Osteocyte (in vitro differentiated cells): ENCODE data around the gene MYZAP. TPM values are rescaled to one million over a fixed set of nuclear protein-coding genes. Genes with fewer than 3 reads are reported as not detected.
A peak's percentile ranks its signal among the peaks of the same experiment; 100 is the strongest.

ENCODE experiments used
- DNase-seq: peaks from one replicate; pipeline ENCODE4 v3.0.0; 2021; ENCODE audit warnings: mixed read lengths; ENCODE audit not compliant: unreplicated experiment; ENCODE audit errors: extremely low spot score
- H3K27ac Mint-ChIP-seq: one replicate; pipeline ENCODE4 v1.8.0; 2021; ENCODE audit warnings: mild to moderate bottlenecking, mixed read lengths; ENCODE audit not compliant: unreplicated experiment
- H3K27me3 Mint-ChIP-seq: one replicate; pipeline ENCODE4 v1.8.0; 2021; ENCODE audit warnings: mixed read lengths; ENCODE audit not compliant: unreplicated experiment
- H3K36me3 Mint-ChIP-seq: one replicate; pipeline ENCODE4 v1.8.0; 2021; ENCODE audit warnings: mixed read lengths; ENCODE audit not compliant: unreplicated experiment
- H3K4me1 Mint-ChIP-seq: one replicate; pipeline ENCODE4 v1.8.0; 2021; ENCODE audit warnings: mixed read lengths; ENCODE audit not compliant: unreplicated experiment
- H3K4me3 Mint-ChIP-seq: one replicate; pipeline ENCODE4 v1.8.0; 2021; ENCODE audit warnings: mild to moderate bottlenecking, moderate library complexity, mixed read lengths; ENCODE audit not compliant: unreplicated experiment
- H3K9me3 Mint-ChIP-seq: one replicate; pipeline ENCODE4 v1.8.0; 2021; ENCODE audit warnings: mixed read lengths; ENCODE audit not compliant: unreplicated experiment
- CTCF ChIP-seq: fragments of 200-600 bp; sonication (generic); IDR thresholded peaks from 2 replicates; pipeline ENCODE4 v1.5.0; 2021; ENCODE audit warnings: antibody characterized with exemption, mild to moderate bottlenecking, moderate library complexity
- total RNA-seq: library from RNA; stranded (reverse); gene quantifications from 2 replicates; pipeline ENCODE4 v1.2.1, GENCODE V29; 2021

MYZAP gene
- total RNA-seq, 1 donor from 2014 or later: 1.4 TPM

DNA sequence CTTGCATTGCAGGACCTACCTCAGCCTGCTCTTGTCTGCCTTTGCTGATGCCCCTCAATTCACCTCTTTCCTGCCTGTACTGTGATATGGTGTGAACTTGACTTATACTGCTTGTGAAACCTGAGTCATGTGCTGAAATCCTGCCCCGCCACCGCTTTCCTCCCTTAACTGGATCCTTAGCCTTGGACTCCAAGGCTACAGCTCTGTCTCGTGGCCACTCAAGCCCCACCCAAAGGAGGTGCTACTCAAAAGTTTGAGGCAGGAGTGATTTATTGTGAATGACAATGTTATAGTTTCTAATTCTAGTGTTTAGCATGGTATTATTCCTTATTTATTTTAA is 56.1 kb downstream of the MYZAP start:
- TF ChIP-seq CTCF: no peak
- no peak for DNase-seq
- Mint-ChIP-seq H3K4me3 (no peak overlapping the region), H3K9me3 (no peaks in the 10 kb centered on the region), H3K27me3 (peaks cover 36% of the 10 kb centered on the region), H3K27ac (no peak overlapping the region), H3K36me3 (no peaks in the 10 kb centered on the region), H3K4me1 (peaks cover 5% of the 10 kb centered on the region)

- DNase-seq: no peak
- Mint-ChIP-seq H3K36me3 (no peaks in the 10 kb centered on the region), H3K27me3 (peaks cover 31% of the 10 kb centered on the region), H3K27ac (no peak overlapping the region), H3K4me3 (no peak overlapping the region), H3K4me1 (peaks cover 7% of the 10 kb centered on the region), H3K9me3 (no peaks in the 10 kb centered on the region)
- no peak for TF ChIP-seq CTCF
Measured at GRCh38 chr15:57649138-57649537, 57.4 kb downstream of the MYZAP start.

- TF ChIP-seq CTCF: no peak
- no peak overlapping the region for H3K27ac Mint-ChIP-seq
- peaks cover 21% of the 10 kb centered on the region for H3K27me3 Mint-ChIP-seq
- no peak for DNase-seq
- no peak overlapping the region for H3K4me3 Mint-ChIP-seq
- no peaks in the 10 kb centered on the region for H3K36me3 Mint-ChIP-seq
- H3K4me1 Mint-ChIP-seq: peaks cover 15% of the 10 kb centered on the region
- H3K9me3 Mint-ChIP-seq: no peaks in the 10 kb centered on the region
Measured at GRCh38 chr15:57651445-57651844, 59.7 kb downstream of the MYZAP start.

DNA sequence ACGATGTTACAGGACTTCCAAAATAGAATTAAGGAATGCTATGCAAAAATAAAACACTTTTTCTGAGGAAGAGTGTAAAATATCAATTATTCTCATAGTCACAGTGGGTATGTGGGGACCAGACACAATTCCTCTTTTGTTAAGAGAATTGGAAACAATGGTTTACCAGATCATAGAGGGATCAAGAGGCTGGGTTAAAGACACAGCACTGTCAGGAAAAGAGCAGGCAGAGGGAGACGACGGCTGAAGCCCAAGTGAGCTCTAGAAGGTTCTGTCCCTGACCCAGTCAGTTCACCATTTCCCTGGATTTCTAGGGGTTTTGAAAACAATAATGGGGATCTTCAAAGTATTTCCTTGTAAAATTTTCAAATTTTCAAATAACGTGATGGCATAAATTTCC is 60.8 kb downstream of the MYZAP start:
- no peak for DNase-seq
- H3K36me3 Mint-ChIP-seq: no peaks in the 10 kb centered on the region
- H3K4me1 Mint-ChIP-seq: peaks cover 17% of the 10 kb centered on the region
- peaks cover 24% of the 10 kb centered on the region for H3K27me3 Mint-ChIP-seq
- no peak for TF ChIP-seq CTCF
- H3K4me3 Mint-ChIP-seq: no peak overlapping the region
- H3K27ac Mint-ChIP-seq: no peak overlapping the region
- H3K9me3 Mint-ChIP-seq: no peaks in the 10 kb centered on the region

GRCh38 chr15:57654153-57654852 is 62.6 kb downstream of the MYZAP start:
- peaks cover 33% of the 10 kb centered on the region for H3K27me3 Mint-ChIP-seq
- no peak overlapping the region for H3K4me3 Mint-ChIP-seq
- H3K36me3 Mint-ChIP-seq: peaks cover 4% of the 10 kb centered on the region
- no peak for DNase-seq
- no peak for TF ChIP-seq CTCF
- no peaks in the 10 kb centered on the region for H3K9me3 Mint-ChIP-seq
- H3K4me1 Mint-ChIP-seq: peaks cover 14% of the 10 kb centered on the region
- H3K27ac Mint-ChIP-seq: peak overlapping the region; percentile 35
